Dermis microvascular lymphatic vessel endothelial cell (primary cell): ENCODE results near the gene CIB1. TPM values are rescaled to one million over a fixed set of nuclear protein-coding genes. Genes with fewer than 3 reads are reported as not detected.
A peak's percentile ranks its signal among the peaks of the same experiment; 100 is the strongest.
"Not testable (repeated sequence)": the region's sequence is repeated elsewhere in the genome, so short reads cannot be mapped to it uniquely, and the experiment has no call there.

Experiments
- DNase-seq, 2 donors: peaks; one replicate each; pipeline versions ENCODE4 v3.0.0 to v3.0.0-alpha.2; 2010; ENCODE audit warnings: low read depth in 2 of 2
- total RNA-seq: library from RNA; depleted of rRNA; stranded (reverse); fragments of >200 nt; gene quantifications from 2 replicates; pipeline ENCODE4 v1.2.1, GENCODE V29; 2014

The CIB1 gene
- 40.1 and 47.3 TPM in 2 replicates for total RNA-seq

- DNase-seq, result peak in 1 of 2 donors; percentile 97
Measured at GRCh38 chr15:90233387-90234095, at the start of gene CIB1. Gene CIB1 (minus strand): TSS chr15:90233941. CDS start chr15:90233885, 56 bp downstream.

- DNase-seq, result not testable (repeated sequence)
Measured at GRCh38 chr15:90281637-90282036, 47.9 kb upstream of the CIB1 start.

- not testable (repeated sequence) for DNase-seq
Measured at GRCh38 chr15:90280743-90281142, 47.0 kb upstream of the CIB1 start.

- DNase-seq, result not testable (repeated sequence)
Measured at GRCh38 chr15:90278467-90278866, 44.7 kb upstream of the CIB1 start.

GRCh38 chr15:90271459-90272166, 37.9 kb upstream of the CIB1 start:
- no peak for DNase-seq

GRCh38 chr15:90270502-90271150, 36.9 kb upstream of the CIB1 start:
- DNase-seq, result no peak

GRCh38 chr15:90268415-90268814, 34.7 kb upstream of the CIB1 start:
- DNase-seq, result no peak

- peak in 1 of 2 donors; percentile 51 for DNase-seq
Measured at GRCh38 chr15:90266485-90266884, 32.7 kb upstream of the CIB1 start.

GRCh38 chr15:90266061-90266431, 32.3 kb upstream of the CIB1 start:
- DNase-seq, result peak in 1 of 2 donors; percentile 55

GRCh38 chr15:90265271-90266060, 31.7 kb upstream of the CIB1 start, which contains the start of gene NGRN:
Gene NGRN (plus strand): TSS chr15:90265672. CDS start chr15:90265713, 41 bp downstream.
- peak; percentile 87 to 97 for DNase-seq

GRCh38 chr15:90264671-90265070, 30.9 kb upstream of the CIB1 start:
- DNase-seq, result peak in 1 of 2 donors; percentile 74

GRCh38 chr15:90262426-90262825, 28.7 kb upstream of the CIB1 start:
- DNase-seq, result peak in 1 of 2 donors; percentile 22

- DNase-seq, result peak; percentile 89 to 96
Measured at GRCh38 chr15:90261811-90262210, 28.1 kb upstream of the CIB1 start.

- peak; percentile 60 to 76 for DNase-seq
Measured at GRCh38 chr15:90260731-90261130, 27.0 kb upstream of the CIB1 start.

- peak in 1 of 2 donors; percentile 80 for DNase-seq
Measured at GRCh38 chr15:90259524-90259923, 25.8 kb upstream of the CIB1 start.

- no peak for DNase-seq
Measured at GRCh38 chr15:90257776-90258175, 24.0 kb upstream of the CIB1 start.

GRCh38 chr15:90249203-90249863, 15.6 kb upstream of the CIB1 start, which contains the start of gene TTLL13:
Gene TTLL13 (plus strand): TSS chr15:90249556. CDS start chr15:90250631, 1,075 bp downstream.
- peak; percentile 69 to 93 for DNase-seq

GRCh38 chr15:90248789-90249202, 15.1 kb upstream of the CIB1 start:
- no peak for DNase-seq

GRCh38 chr15:90243943-90244639, 10.3 kb upstream of the CIB1 start:
- no peak for DNase-seq
